GM12801 (cell line): ENCODE results near the gene SKOR1.

ENCODE experiments used
- TF ChIP-seq, protein P1 (sequence below): IDR thresholded peaks from one replicate; pipeline ENCODE4 v1.5.1; 2011; ENCODE audit warnings: control low read depth; ENCODE audit not compliant: insufficient read length; ENCODE audit errors: extremely low read depth

SKOR1 gene

DNA sequence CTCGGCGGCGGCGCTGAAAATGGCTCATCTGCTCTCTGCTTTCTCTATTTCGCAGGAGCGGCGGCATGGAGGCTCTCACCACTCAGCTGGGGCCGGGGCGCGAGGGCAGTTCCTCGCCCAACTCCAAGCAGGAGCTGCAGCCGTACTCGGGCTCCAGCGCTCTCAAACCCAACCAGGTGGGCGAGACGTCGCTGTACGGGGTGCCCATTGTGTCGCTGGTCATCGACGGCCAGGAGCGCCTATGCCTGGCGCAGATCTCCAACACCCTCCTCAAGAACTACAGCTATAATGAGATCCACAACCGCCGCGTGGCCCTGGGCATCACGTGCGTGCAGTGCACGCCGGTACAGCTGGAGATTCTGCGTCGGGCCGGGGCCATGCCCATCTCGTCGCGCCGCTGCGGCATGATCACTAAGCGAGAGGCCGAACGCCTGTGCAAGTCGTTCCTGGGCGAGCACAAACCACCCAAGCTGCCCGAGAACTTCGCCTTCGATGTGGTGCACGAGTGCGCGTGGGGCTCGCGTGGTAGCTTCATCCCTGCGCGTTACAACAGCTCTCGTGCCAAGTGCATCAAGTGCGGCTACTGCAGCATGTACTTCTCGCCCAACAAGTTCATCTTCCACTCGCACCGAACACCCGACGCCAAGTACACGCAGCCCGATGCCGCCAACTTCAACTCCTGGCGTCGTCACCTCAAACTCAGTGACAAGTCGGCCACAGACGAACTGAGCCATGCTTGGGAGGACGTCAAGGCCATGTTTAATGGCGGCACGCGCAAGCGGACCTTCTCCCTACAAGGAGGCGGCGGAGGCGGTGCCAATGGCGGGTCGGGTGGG lies 790 bp downstream of the SKOR1 start:
- TF ChIP-seq, protein P1, sequence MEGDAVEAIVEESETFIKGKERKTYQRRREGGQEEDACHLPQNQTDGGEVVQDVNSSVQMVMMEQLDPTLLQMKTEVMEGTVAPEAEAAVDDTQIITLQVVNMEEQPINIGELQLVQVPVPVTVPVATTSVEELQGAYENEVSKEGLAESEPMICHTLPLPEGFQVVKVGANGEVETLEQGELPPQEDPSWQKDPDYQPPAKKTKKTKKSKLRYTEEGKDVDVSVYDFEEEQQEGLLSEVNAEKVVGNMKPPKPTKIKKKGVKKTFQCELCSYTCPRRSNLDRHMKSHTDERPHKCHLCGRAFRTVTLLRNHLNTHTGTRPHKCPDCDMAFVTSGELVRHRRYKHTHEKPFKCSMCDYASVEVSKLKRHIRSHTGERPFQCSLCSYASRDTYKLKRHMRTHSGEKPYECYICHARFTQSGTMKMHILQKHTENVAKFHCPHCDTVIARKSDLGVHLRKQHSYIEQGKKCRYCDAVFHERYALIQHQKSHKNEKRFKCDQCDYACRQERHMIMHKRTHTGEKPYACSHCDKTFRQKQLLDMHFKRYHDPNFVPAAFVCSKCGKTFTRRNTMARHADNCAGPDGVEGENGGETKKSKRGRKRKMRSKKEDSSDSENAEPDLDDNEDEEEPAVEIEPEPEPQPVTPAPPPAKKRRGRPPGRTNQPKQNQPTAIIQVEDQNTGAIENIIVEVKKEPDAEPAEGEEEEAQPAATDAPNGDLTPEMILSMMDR: no peak

DNA sequence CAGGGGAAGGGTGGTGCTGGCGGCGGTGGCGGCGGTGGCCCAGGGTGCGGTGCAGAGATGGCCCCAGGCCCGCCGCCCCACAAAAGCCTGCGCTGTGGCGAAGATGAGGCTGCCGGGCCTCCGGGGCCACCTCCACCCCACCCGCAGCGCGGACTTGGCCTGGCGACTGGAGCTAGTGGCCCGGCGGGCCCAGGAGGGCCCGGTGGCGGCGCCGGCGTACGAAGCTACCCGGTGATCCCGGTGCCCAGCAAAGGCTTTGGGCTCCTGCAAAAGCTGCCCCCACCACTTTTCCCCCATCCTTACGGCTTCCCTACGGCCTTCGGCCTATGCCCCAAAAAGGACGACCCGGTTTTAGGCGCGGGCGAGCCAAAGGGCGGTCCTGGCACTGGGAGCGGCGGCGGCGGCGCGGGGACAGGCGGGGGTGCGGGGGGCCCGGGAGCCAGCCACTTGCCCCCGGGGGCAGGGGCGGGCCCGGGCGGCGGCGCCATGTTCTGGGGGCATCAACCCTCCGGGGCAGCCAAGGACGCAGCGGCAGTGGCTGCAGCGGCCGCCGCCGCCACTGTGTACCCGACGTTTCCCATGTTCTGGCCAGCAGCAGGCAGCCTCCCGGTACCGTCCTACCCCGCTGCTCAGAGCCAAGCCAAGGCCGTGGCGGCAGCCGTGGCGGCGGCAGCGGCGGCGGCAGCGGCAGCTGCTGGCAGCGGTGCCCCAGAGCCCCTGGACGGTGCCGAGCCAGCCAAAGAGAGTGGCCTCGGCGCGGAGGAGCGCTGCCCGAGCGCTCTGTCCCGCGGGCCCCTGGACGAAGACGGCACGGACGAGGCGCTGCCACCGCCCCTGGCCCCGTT lies 1.6 kb downstream of the SKOR1 start:
- TF ChIP-seq, protein P1: no peak

DNA sequence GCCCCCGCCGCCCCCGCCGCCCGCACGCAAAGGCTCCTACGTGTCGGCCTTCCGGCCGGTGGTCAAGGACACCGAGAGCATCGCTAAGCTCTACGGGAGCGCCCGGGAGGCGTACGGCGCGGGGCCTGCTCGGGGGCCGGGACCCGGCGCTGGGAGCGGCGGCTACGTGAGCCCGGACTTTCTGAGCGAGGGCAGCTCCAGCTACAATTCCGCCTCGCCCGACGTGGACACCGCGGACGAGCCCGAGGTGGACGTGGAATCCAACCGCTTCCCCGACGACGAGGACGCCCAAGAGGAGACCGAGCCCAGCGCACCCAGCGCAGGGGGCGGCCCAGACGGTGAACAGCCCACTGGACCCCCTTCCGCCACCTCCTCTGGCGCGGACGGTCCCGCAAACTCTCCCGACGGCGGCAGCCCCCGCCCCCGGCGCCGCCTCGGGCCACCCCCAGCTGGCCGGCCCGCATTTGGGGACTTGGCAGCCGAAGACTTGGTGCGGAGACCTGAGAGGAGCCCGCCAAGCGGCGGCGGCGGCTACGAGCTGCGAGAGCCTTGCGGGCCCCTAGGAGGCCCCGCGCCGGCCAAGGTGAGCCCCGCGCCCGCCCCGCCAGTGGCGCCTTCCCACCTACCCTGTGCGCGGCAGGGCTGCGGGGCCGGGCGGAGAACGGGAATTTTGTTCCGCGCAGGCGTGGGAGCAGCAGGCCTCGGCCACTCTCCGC lies 2.4 kb downstream of the SKOR1 start:
- TF ChIP-seq, protein P1: no peak

DNA sequence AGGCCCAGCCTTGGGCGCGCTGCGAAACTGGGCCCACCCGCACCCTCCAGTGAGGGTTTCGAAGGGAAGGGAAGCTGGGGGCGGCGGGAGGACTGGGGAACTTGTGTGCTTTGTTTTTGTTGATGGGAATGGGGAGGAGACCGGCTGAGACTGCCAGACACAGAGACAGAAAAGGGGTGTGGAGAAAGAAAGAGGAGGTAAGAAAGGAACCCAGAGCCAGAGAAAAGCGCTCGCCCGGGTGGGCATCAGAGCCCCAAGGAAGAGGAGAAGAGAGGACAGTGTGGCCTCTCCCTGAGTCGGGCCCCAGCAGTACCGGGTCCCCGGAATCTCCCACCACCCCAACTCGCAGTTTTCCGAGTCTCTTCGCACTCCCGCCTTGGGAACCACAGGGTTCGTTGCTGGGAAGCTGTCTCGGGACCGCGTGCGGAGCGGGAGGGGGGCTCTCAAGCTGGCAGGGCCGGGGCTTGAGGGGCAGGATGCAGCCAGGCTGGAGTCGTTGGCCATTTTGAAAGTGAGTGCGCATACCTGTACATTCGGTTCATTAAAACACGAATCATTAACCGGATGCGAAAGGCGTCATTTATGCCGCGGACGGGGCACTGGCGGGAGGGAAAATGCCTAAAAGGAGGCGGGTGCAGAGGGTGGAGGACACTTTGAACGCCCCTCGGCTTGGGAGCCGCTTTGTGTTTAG lies 3.1 kb downstream of the SKOR1 start:
- TF ChIP-seq, protein P1: no peak

DNA sequence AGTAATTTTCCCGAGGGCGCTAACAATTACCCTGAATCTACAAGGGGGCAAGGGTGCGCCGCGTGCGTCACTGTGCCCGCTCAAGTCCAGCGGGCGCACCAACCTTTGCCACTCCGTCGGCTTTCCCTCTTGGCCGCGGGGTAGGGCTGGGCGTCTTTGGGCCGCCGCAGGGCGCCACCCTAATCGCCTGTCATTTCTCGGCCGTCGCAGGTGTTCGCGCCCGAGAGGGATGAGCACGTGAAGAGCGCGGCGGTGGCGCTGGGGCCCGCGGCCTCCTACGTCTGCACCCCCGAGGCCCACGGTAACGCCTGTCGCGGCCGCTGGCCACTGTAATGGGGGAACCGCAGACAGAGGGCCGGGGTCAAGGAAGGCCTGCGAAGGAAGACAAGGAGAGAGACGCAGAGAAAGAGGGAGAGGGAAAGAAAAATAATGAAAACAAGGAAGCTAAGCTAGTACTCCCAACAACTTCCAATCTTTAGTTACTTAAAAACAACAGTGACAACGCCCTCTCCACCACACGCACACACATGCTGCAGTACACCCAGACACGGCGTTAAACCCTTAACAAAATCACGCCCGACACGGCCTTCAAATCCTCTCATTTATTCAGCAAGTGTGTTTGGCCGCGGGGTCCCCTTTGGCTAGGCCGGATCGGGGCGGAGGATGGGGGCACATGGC lies 3.8 kb downstream of the SKOR1 start:
- TF ChIP-seq, protein P1: no peak

DNA sequence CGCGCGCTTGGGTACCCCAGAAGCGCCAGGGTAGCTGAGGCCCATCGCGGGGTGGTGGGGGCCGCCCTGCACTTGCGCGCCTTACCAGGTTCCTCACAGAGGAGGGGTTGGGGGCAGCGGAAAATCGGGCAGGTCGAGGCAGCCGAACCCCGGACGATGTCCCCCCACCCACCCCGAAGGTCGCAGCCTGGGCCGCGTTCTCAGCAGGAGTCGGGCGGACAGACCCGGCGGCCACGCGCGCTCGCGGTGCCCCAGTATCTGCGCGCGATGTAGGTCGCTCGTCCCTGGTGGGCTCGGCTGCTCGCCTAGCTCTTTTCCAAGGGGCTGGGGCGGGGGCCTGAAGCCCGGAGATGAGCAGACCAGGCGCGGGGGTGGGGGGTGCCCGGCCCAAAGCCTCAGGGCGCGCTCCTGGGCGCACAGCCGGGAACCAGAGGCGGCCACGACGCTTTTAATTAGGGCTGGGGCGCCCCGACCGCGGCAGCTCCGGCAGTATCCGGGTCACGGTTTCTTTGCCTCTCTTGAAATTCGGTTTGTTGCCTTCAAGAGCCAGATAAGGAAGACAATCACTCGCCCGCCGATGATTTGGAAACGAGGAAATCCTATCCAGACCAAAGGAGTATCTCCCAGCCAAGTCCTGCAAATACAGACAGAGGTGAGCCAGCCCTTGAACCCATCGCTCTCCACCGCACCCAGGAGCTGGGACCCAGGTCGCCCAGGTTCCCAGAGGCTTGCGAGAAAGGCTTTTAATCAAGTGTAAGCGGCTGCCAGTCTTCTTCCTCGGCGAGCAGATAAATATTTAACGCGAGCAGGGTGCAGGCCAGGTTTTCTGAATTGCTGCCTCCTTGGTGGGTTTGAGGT lies 4.6 kb downstream of the SKOR1 start:
- TF ChIP-seq, protein P1: no peak
